Measurements from ENCODE around the gene SIGLEC9. TPM values are rescaled to one million over a fixed set of nuclear protein-coding genes. Genes with fewer than 3 reads are reported as not detected.
A peak's percentile ranks its signal among the peaks of the same experiment; 100 is the strongest.

SIGLEC9 gene
- total RNA-seq, 2 donors from 2014 or later = not detected

DNA sequence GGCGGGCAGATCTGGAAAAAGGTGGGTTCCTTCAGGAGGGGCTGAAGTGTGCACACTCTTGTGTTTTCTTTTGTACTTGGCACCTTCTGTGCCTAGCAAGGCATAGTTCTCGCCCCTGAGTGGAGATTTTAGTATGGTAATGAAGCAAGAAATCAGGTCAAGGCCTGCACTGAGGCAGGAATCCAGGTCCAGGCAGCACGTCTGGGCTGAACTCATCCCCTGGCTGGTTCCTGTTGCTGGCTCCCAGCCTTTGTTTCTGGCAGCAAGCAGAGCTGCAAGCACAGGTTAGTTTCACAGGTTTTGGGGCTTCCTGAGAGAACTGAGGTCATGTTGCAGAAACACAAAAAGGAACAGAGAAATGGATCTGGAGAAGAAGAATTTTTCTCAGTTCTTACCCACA lies 38.6 kb downstream of the SIGLEC9 start:
- H3K4me1 ChIP-seq (ENCODE audit: control insufficient read depth, insufficient read depth, low read length) = peaks cover under 1% of the 10 kb centered on the region
- H3K36me3 Mint-ChIP-seq (ENCODE audit: low read depth) = no peaks in the 10 kb centered on the region
- H3K4me3 Mint-ChIP-seq = no peak overlapping the region
- no peak overlapping the region for H3K4me3 ChIP-seq (ENCODE audit: low read length)
- H3K4me1 Mint-ChIP-seq = peaks cover 4% of the 10 kb centered on the region
- H3K9me3 ChIP-seq (ENCODE audit: control insufficient read depth, low read length) = no peaks in the 10 kb centered on the region
- DNase-seq = peak; percentile 39
- TF ChIP-seq, protein P1, sequence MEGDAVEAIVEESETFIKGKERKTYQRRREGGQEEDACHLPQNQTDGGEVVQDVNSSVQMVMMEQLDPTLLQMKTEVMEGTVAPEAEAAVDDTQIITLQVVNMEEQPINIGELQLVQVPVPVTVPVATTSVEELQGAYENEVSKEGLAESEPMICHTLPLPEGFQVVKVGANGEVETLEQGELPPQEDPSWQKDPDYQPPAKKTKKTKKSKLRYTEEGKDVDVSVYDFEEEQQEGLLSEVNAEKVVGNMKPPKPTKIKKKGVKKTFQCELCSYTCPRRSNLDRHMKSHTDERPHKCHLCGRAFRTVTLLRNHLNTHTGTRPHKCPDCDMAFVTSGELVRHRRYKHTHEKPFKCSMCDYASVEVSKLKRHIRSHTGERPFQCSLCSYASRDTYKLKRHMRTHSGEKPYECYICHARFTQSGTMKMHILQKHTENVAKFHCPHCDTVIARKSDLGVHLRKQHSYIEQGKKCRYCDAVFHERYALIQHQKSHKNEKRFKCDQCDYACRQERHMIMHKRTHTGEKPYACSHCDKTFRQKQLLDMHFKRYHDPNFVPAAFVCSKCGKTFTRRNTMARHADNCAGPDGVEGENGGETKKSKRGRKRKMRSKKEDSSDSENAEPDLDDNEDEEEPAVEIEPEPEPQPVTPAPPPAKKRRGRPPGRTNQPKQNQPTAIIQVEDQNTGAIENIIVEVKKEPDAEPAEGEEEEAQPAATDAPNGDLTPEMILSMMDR (conservative IDR thresholded peaks at IDR 0.05) = no peak
- no peak overlapping the region for H3K27ac ChIP-seq (ENCODE audit: low read depth, low read length)
- no peaks in the 10 kb centered on the region for H3K27me3 ChIP-seq (ENCODE audit: control insufficient read depth, insufficient read depth, low read length, poor library complexity, severe bottlenecking)
- no peak overlapping the region for H3K9ac ChIP-seq (ENCODE audit: extremely low read depth, low read length, poor library complexity, severe bottlenecking)
- no peak overlapping the region for H3K27ac Mint-ChIP-seq
- no peaks in the 10 kb centered on the region for H3K36me3 ChIP-seq (ENCODE audit: control insufficient read depth, insufficient read depth, low read length)
- WGBS, 2 experiments (ENCODE audit: insufficient coverage in 1 of 2, insufficient read length in 1 of 2) = 89 to 96% methylated on average over 3 of the region's 3 CpGs
- H3K27me3 Mint-ChIP-seq (ENCODE audit: insufficient read depth) = peaks cover 5% of the 10 kb centered on the region
- no peaks in the 10 kb centered on the region for H3K9me3 Mint-ChIP-seq

DNA sequence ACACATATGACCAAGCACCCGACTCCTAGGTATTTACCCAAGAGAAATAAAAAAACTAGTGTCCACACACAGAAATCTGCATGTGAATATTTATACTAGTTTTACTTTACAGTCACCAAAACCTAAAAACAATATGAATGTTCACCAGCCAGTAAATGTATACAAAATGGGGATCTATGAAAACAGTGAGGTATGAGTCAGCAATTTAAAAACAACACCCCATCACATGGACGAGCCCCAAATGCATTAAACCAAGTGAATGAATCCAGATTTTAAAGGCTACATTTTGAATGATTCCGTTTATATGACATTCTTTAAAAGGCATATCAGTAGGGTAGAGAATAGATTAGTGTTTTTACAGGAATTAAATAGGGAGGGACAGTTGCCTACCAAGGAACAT lies 39.5 kb downstream of the SIGLEC9 start:
- DNase-seq = no peak
- WGBS, 2 experiments (ENCODE audit: insufficient coverage in 1 of 2, insufficient read length in 1 of 2) = 50 to 89% methylated on average over 1 to 3 of the region's 3 CpGs
- H3K4me3 Mint-ChIP-seq = no peak overlapping the region
- H3K4me1 Mint-ChIP-seq = no peaks in the 10 kb centered on the region
- no peaks in the 10 kb centered on the region for H3K27me3 ChIP-seq (ENCODE audit: control insufficient read depth, insufficient read depth, low read length, poor library complexity, severe bottlenecking)
- no peaks in the 10 kb centered on the region for H3K36me3 Mint-ChIP-seq (ENCODE audit: low read depth)
- H3K36me3 ChIP-seq (ENCODE audit: control insufficient read depth, insufficient read depth, low read length) = no peaks in the 10 kb centered on the region
- H3K4me3 ChIP-seq (ENCODE audit: low read length) = no peak overlapping the region
- H3K9me3 ChIP-seq (ENCODE audit: control insufficient read depth, low read length) = no peaks in the 10 kb centered on the region
- H3K27ac Mint-ChIP-seq = no peak overlapping the region
- TF ChIP-seq, protein P1 (conservative IDR thresholded peaks at IDR 0.05) = no peak
- peaks cover 14% of the 10 kb centered on the region for H3K27me3 Mint-ChIP-seq (ENCODE audit: insufficient read depth)
- peaks cover 7% of the 10 kb centered on the region for H3K9me3 Mint-ChIP-seq
- H3K27ac ChIP-seq (ENCODE audit: low read depth, low read length) = no peak overlapping the region
- H3K4me1 ChIP-seq (ENCODE audit: control insufficient read depth, insufficient read depth, low read length) = no peaks in the 10 kb centered on the region
- H3K9ac ChIP-seq (ENCODE audit: extremely low read depth, low read length, poor library complexity, severe bottlenecking) = no peak overlapping the region

DNA sequence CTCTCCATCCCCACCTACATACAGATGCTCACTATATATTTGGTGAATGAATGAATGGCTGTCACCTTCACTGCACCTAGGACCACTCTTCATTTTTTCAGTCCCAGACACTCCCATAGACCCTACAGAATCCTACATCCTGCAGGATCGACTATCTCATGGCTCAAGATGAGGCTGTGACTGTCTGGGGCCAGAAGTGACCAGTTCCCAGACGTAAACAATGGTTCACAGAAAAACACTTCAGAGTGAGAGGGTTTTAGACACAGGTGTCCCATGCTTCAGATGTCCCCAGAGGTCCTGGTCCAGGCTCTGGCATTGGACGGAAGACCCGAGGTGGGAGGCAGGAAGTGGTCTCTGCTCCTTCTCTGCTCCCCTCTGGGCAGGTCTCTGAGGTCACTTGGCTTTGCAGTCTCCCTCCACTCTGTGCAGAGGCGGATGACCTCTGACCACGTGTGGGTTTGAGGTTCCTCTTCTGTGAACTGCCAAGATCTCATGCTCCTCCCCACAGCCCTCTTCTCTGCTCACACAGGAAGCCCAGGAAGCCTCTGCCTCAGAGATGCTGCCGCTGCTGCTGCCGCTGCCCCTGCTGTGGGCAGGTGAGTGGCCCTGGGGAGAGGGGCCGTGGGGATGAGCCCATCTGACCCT lies 42.3 kb downstream of the SIGLEC9 start:
- DNase-seq = no peak
- H3K4me3 Mint-ChIP-seq = no peak overlapping the region
- no peaks in the 10 kb centered on the region for H3K4me1 Mint-ChIP-seq
- H3K36me3 ChIP-seq (ENCODE audit: control insufficient read depth, insufficient read depth, low read length) = no peaks in the 10 kb centered on the region
- 88 to 89% methylated on average over 6 to 9 of the region's 9 CpGs for WGBS, 2 experiments (ENCODE audit: insufficient coverage in 1 of 2, insufficient read length in 1 of 2)
- H3K4me3 ChIP-seq (ENCODE audit: low read length) = no peak overlapping the region
- TF ChIP-seq, protein P1 (conservative IDR thresholded peaks at IDR 0.05) = no peak
- no peaks in the 10 kb centered on the region for H3K9me3 ChIP-seq (ENCODE audit: control insufficient read depth, low read length)
- H3K9ac ChIP-seq (ENCODE audit: extremely low read depth, low read length, poor library complexity, severe bottlenecking) = no peak overlapping the region
- peaks cover 27% of the 10 kb centered on the region for H3K27me3 Mint-ChIP-seq (ENCODE audit: insufficient read depth)
- no peak overlapping the region for H3K27ac ChIP-seq (ENCODE audit: low read depth, low read length)
- H3K27me3 ChIP-seq (ENCODE audit: control insufficient read depth, insufficient read depth, low read length, poor library complexity, severe bottlenecking) = peaks cover 16% of the 10 kb centered on the region
- H3K9me3 Mint-ChIP-seq = peaks cover 7% of the 10 kb centered on the region
- no peak overlapping the region for H3K27ac Mint-ChIP-seq
- H3K4me1 ChIP-seq (ENCODE audit: control insufficient read depth, insufficient read depth, low read length) = no peaks in the 10 kb centered on the region
- no peaks in the 10 kb centered on the region for H3K36me3 Mint-ChIP-seq (ENCODE audit: low read depth)

All from endodermal cell (in vitro differentiated cells).